ENCODE results near the gene C2orf80.
"Not testable (repeated sequence)": the region's sequence is repeated elsewhere in the genome, so short reads cannot be mapped to it uniquely, and the experiment has no call there.

Gene C2orf80

DNA sequence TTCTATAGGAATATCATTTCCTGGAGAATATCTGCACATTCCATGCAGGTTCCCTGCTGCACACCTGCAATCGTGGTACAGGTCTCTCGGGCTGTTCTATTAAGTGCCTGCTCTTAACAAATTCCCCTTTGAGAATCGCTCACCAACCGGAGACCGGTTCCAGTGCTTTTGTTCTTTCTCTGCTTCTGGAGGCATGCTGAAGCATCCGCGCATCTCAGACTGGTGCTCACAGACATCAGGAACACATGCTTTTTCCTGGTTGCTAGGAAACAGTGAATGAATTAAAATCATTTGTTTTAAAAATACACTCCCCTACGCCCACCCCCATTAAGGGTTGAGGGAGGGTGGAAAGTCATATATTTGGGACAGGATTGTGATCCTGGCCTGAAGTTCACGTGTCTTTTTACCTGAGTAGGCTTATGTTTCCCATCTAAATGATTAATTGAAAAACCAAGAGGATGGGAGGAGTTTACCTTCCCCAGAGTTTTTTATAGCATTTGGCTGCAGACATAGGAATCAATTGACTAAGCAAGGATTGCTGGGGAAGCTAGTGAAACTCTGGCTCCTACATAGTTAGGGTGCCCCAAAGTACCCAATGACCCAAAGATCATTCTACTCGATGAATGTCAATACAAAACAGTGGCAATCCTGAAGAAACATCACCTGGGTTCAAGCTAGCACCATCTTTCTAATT, at the start of gene C2orf80:
C2orf80 (minus strand) TSS at position 221 of the 694 bp plus-strand sequence. CDS start 3,044 bp downstream, outside the sequence.
- DNase-seq, result no peak

DNA sequence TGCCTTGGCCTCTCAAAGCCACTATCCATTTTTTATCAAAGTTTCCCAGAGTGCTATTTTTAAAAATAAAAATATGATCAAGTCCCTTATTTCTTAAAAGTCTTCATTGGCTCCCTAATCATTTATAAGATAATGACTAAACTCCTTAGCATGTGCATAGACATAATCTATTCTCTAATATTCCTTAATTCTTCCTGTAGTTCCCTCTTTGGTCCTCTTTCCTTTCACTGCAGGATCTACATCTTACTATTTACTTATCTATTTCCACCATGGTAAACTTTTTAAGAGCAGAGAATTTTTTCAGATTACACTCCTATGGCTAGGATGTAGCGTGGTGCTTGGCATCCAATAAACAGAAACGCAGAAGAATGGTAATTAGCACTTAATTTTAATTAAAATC, 46.0 kb upstream of the C2orf80 start:
- no peak for DNase-seq

DNA sequence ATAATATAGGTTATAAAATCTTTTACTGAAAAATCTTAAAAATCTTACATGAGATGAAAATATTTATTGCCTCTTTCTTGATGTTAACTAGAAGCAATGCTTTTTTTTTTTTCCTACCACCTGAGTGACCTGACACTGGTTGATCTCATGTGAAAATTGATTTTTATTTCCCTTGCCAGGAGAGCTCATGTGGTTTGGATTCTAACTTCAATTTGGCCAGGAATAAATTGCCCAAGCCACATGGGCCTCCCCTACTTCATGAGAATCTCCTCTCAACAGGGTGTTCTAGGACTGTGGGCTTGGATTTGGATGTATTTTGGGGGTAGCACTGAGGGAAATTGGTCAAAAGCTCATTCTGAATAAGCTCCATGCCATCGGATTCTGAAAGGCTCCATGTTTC, 45.0 kb upstream of the C2orf80 start:
- no peak for DNase-seq

DNA sequence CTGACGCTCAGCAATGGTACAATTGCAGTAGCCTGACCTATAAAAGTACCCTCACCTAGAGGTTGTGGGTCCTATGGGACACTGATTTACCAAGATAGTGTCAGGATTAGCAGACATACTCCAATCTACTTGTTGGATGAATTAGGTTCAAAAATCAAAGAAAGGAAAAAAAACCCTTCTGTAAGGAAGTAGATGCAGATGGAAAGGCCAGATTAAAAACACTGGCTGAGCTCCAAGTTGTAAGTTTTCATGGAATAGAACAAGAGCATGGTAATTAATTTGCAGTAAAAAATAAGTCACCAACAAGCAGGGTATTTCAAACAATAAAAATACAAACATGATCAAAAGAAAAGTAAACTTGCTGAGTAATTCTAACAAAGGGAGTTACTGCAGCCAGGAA, 38.6 kb upstream of the C2orf80 start:
- DNase-seq, result no peak

DNA sequence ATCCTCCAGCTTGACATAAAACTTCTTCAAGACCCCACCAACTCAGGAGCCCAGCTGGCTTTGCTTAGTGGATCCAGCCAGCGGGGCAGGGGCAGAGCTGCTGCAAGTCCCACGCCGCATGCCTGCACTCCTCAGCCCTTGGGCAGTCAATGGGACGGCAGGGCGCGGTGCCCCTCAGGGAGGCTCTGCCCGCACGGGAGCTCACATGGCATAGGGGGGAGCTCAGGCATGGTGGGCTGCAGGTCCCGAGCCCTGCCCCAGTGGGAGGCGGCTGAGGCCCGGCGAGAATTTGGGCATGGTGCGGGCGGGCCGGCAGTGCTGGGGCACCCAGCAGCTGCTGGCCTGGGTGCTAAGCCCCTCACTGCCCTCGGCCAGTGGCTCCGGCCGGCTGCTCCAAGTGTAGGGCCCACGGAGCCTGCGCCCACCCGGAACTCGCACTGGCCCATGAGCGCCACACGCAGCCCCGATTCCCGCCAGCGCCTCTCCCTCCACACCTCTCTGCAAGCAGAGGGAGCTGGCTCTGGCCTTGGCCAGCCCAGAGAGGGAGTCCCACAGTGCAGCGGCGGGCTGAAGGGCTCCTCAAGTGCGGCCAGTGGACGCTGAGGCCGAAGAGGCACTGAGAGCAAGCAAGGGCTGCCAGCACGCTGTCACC, 37.9 kb upstream of the C2orf80 start:
- no peak for DNase-seq

DNA sequence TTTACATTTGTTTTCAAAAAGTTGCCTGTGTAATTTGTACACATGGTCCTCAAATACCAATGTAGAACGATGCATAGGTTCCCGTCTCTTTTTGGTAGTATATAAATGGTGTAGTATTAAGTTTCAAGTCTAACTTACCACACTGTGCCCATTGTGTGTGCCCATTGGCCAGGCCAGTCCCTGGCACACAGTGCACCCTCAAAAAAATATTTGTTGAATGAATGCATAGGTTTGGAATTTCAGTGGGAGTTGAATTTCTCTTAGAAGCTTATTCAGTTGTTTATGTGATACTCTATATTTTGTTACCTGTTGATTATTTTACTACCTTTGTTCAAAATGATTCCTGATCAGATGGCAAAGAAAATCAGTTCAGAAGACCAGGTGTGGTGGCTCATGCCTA, 35.0 kb upstream of the C2orf80 start:
- DNase-seq, result no peak

DNA sequence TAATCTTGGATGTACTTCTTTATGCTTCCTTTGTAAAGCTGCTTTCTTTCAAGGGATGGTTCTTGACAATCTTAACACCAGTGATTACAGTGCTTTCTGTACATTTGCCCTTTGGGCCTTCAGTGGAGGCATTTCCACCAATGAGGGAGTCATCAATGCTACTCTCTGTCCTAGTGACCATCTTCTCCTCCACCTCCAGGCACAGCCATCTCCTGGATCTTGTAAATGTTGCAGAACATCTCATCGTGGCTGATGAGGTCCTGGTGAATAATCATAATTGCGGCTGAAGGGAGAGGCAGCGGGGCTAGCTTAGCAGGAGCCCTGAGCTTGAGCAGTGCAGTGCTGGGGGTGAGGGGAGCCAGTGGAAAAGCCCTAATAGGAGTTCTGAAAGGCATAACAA, 32.5 kb upstream of the C2orf80 start:
- DNase-seq, result no peak

DNA sequence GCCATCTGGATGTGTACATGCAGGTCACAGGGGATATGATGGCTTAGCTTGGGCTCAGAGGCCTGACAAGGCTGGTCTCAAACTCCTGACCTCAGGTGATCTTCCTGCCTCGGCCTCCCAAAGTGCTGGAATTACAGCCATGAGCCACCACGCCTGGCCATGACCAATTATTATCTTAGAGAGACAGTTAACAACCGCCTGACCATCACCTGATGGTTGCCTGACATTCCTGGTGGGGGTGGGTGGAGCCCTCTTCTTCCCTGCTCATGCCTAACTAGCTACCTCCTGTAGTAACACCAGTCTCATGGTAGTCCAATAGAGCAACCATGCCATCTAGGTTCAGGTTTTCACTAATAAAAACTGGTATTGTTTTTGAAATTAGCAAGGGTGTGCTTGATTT, 32.0 kb upstream of the C2orf80 start:
- not testable (repeated sequence) for DNase-seq

DNA sequence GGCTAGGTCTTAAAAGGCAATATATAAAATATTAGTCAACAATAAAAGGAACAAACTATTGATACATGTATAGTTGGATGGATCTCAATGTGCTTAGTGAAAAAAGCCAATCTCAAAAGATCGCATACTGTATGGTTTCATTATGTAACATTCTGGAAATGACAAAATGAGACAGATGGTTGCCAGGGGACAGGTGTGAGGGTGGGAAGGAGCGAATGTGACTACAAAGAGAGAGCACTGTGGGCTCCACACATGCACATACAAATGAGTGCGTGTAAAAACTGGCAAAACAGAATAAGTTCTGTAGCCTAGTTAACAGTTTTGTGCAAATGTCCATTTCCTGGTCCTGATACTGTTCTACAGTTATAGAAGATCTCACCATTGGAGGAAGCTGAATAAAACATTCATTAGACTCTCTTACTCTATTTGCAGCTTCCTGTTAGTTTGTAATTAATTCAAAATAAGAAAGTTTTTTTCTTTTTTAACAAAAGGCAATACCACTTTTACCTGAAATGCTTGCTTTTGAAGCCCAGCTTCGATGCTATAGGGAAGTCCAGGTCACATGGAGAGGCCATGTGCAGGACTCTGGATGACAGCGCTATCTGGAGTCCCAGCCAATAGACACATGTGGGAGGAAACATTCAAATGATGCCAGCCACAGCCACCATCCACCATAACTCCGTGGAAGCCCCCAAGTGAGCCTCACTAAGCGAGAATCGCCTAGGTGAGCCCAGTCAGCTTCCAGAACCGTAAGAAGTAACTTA, 21.0 kb upstream of the C2orf80 start:
- no peak for DNase-seq

DNA sequence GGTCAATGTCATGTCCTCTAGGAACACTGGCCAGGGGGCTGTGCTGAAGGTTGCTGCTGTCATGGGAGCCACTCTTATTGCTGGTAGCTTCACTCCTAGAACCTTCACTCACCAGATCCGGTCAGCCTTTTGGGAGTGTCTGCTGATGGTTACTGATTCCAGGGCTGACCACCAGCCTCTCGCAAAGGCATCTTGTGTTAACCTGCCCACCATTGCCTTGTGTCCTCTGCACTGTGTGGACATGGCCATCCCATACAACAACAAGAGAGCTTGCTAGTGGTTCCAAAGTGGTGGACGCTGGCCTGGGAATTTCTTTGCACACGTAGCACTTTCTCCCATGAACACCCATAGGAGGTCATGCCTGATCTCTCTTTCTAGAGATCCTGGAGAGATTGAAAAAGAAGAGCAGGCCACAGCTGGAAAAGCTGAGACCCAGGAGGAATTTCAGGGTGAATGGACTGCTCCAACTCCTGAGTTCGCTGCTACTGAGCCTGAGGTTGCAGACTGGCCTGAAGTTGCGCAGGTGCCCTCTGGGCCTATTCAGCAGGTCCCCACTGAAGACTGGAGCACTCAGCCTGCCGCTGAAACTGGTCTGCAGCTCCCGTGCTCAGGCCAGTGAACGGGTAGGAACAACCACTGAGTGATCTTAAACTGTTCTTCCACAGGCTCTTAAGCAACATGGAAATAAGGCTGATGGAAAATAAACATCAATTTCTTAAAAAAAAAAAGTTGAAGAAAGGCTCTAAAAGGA, 18.7 kb upstream of the C2orf80 start:
- DNase-seq, result no peak

DNA sequence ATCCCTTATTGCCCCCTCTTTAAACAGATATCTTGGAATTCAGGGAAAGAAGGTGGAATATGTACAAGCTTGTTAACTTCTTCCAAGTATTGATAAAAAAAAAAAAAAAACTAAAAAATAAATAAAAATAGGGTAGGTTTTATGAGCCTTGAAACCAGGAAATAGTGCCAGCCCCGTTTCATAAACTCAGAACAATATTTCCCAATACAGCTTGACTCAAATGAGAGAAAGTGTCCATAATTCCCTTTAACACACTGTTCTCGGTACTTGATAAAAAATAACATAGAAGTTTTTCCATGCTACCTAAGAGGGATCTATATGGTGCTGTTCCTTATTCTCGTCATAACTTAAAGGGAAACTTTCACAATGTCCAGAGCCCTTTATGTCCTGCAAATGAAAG, 17.9 kb upstream of the C2orf80 start:
- DNase-seq, result no peak

DNA sequence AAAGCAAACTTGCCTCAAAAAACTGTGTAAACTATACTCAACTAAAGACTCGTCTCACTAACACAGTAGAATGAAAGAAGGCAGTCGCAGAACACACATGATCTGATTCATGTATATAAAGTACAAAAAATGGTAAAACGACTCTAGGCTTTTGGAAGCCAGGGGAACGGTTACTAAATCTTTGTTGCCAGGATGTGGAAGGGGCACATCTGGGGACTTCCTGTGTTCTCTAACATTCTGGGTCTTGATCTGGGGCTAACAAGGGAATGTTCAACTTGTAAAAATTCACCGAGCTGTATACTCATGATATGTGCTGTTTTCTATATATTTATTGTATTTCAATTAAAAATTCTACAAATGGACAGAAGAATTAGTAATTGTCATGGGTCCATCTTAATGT, 14.3 kb upstream of the C2orf80 start:
- no peak for DNase-seq

DNA sequence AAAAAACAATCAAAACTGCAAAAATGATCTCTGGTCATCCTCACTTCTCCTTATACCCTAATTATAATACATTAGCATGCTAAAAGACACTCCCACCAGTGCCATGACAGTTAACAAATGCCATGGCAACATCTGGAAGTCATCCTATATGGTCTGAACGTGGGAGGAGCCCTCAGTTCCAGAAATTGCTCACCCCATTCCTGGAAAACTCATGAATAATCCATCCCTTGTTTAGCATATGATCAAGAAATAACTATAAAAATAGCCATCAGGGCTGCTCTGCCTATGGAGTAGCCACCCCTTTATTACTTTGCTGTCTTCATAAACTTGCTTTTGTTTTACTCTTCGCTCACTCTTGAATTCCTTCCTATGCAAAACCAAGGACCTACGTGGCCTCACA, 5.7 kb upstream of the C2orf80 start:
- DNase-seq, result no peak

DNA sequence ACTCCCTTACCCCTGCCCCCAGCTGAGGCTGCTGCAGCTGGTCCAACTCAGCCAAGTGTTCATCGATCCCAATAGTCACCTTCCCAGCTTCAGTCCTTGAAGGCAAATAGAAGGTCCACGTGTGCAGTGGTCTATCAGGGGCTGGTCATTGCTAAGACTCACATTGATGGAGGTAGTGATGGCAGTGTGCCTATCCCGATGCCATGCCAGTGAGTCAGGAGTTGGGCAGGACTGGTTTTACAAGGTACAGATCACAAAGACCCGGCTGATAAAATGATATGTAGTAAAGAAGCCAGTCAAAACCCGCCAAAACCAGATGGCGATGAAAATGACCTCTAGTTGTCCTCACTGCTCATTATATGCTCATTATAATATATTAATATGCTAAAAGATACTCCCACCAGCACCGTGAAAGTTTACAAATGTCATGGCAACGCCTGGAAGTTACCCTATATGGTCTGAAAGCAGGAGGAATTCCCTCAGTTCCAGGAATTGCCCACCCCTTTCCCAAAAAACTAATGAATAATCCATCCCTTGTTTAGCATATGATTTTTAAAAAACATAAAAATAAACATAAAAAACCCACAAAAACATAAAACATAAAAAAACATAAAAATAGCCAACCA, 2.9 kb upstream of the C2orf80 start:
- no peak for DNase-seq

DNA sequence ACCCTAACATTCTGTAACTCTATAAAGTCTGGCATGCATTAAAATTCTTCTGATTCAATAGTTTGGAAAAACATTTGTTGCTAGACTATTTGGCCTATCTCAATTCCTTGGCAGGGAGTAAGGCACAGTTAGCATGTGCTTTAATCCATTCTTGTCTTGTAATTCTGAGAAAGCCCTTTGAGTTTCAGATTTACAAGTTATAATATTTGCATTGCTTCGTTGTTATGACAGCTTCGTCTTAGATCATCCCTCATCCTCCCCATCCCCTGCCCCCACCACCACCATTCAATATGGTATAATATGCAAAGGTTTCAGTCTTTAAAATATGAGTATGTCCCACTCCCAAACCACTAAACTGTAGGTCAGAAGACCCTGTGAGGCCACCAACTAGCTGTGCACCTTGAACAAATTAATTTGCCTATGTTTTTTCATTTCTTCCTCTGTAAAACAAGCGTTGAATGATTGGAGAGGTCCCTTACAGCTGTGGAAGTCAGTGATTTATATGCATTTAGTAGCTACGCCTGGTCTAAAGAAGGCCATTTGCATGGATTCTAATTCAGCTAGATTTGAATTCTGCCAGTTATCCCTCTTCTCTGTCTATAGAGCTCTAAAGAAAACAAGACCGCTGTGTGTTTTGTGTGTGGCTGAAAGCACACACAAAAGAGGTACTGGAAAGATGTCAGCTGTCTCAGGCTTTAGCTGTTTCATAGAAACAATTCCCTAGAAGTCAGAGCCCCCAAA, 591 bp downstream of the C2orf80 start:
- DNase-seq, result no peak

DNA sequence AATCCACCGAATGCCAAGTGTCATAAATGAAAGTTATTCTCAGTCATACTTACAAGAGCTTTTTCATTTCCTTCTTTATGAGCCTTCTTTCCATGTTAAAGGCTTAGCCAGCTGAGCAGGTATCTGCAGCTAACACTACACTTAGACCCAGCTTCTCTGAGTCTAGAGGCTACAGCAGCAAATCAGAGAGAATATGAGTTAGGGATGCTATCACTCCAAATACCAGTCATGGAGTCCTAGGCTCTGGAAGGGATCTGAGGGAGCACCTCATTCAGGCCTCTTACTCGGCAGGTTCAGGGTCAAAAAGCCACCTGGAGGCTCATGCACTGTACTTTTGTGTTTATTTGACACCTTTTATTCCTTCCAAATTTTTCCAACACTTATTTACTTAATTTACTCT, 2.9 kb downstream of the C2orf80 start:
- no peak for DNase-seq

DNA sequence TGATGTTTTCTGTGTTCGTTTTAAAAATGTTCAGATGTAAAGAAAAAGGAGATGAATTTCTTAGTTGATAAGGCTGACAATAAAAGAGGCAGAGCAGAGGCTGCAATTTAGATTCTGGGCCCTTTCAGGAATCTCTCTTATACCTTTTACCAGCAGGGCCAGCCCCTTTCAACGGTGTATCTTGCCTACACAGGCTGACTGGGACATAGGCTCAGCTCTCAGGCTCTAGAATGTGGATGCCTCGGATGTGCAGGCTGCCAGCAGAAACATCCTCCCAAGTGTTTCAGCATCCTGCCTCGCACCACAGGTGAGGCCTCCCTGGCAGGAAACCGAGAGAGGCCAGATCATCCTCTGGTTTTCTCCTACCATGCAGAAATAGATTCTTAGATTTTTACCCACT, 3.4 kb downstream of the C2orf80 start:
- DNase-seq, result no peak

DNA sequence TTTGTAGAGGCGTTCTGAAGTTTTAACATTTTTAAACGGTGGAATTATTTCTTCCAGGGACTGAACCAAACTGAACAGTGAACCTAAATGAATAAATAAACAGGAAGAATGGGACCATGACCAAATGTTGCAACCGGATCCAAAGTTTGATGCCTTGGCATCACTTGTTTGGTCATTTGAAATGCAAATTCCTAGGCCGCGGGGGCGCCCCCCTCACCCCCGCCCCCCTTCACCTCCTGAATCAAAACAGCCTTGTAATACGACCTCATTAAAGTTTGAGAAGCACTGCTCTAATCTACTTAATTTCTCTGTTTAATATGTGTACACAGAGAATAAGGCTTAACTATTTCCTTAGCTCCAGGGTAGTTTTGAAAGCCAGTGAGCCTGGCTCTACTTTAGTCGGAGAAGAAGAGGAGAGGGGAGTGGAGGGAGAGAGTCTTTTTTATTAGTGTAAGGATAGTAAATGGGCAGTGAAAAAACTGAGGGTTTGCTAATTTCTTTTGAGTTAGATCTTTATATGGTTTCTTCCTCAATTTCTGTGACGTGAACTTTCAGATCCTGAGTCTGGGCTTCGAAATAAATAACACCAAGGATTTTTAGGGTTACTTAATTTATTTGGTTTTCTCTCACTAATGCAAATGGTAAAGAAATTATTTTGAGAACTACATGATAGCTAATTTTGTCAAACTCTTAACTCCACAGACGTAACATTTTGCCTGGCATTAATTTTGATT, 5.7 kb downstream of the C2orf80 start:
- no peak for DNase-seq

DNA sequence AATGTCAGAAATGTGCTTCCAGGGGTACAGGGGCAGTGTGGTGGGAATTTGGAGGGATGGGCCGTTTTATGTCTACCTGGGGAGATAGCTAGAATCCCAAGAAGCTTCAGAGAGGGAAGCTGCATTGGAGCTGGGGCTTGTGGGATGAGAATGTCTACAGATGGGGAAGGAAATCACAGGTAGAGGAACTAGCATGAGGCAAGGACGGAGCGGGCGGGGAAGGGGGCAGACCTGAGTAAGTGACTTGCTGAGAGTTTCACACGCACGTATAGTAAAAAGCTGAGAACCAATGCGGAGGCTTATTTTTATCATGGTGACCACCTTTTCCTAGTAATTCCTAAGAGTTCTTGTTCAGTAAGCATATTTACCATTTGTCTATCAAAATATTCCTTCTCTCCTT, 6.3 kb downstream of the C2orf80 start:
- no peak for DNase-seq

DNA sequence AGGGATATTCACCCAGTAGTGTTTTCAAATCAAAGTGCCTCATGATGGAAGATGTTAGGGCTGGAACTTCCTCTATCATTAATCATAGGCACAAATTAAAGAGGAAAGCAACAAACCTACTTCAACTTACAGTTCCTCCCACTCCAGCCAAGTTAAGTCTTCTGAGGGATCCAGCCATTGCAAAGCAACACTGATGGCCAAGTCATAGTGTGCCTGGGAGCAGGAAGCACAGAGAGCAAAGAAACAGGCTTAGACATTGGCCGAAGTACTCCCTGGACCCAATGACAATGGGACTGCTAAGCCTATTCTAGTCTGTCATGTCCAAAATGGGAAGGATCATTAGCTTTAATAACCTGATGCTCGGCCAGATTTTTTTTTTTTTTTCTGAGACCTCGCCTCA, 7.0 kb downstream of the C2orf80 start:
- no peak for DNase-seq

DNA sequence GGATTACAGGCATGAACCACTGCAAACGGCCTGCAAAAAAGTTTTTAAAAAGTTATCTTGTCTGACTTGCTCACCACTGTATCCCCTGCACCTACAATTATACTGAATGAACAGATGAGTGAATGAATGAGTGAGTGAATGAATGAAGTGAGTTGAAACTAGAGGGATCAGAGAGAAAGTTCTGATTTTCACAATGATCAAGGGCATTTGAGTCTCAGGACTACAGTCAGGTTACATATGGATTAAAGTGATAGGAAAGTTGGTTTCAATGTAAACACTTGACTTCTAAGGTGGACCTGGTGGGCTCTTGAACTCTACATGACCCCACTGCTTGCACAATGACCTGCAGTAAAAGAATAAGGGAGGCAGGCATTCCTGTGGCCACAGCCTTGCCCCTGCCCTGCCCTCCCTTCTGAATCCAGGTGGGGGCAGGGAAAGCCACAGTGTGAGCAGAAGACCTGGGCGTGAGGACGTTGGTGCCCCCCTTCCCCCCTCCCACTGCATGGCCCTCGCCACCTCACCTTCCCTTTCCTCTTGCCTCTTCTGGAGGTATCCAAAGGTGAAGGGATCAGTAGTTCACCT, 10.7 kb downstream of the C2orf80 start:
- no peak for DNase-seq

All from CD4-positive, alpha-beta T cell treated with Interleukin-17A for 1 hour (primary cell).